GM18520 (cell line): Measurements from ENCODE around the gene CYP2A6.
"Not testable (repeated sequence)": the region's sequence is repeated elsewhere in the genome, so short reads cannot be mapped to it uniquely, and the experiment has no call there.

Experiments
- ATAC-seq: cut with Tn5 transposase; IDR thresholded peaks from one replicate; pipeline ENCODE4 v1.9.1; 2021; ENCODE audit not compliant: unreplicated experiment

Gene CYP2A6

GRCh38 chr19:40852467-40853152 lies 2.4 kb upstream of the CYP2A6 start:
- not testable (repeated sequence) for ATAC-seq

GRCh38 chr19:40846722-40847121 lies 3.5 kb downstream of the CYP2A6 start:
- not testable (repeated sequence) for ATAC-seq

- not testable (repeated sequence) for ATAC-seq
Measured at GRCh38 chr19:40843653-40844052, 6.6 kb downstream of the CYP2A6 start.

GRCh38 chr19:40842997-40843652 lies 7.1 kb downstream of the CYP2A6 start:
- ATAC-seq, result not testable (repeated sequence)

GRCh38 chr19:40842012-40842411 lies 8.2 kb downstream of the CYP2A6 start:
- ATAC-seq, result not testable (repeated sequence)

- ATAC-seq, result not testable (repeated sequence)
Measured at GRCh38 chr19:40838477-40838876, 11.8 kb downstream of the CYP2A6 start.

- no peak for ATAC-seq
Measured at GRCh38 chr19:40836754-40837429, 13.4 kb downstream of the CYP2A6 start.

GRCh38 chr19:40833728-40834533 lies 16.3 kb downstream of the CYP2A6 start:
- ATAC-seq, result not testable (repeated sequence)

- ATAC-seq, result not testable (repeated sequence)
Measured at GRCh38 chr19:40832431-40832790, 17.8 kb downstream of the CYP2A6 start.

GRCh38 chr19:40831502-40832430 lies 18.5 kb downstream of the CYP2A6 start:
- no peak for ATAC-seq

- ATAC-seq, result not testable (repeated sequence)
Measured at GRCh38 chr19:40830741-40831140, 19.5 kb downstream of the CYP2A6 start.

- ATAC-seq, result no peak
Measured at GRCh38 chr19:40829205-40829604, 21.0 kb downstream of the CYP2A6 start.

- no peak for ATAC-seq
Measured at GRCh38 chr19:40827386-40828247, 22.6 kb downstream of the CYP2A6 start.

- ATAC-seq, result not testable (repeated sequence)
Measured at GRCh38 chr19:40826699-40827385, 23.4 kb downstream of the CYP2A6 start.

- ATAC-seq, result not testable (repeated sequence)
Measured at GRCh38 chr19:40826312-40826698, 23.9 kb downstream of the CYP2A6 start.

GRCh38 chr19:40825460-40826095 lies 24.7 kb downstream of the CYP2A6 start:
- ATAC-seq, result not testable (repeated sequence)

GRCh38 chr19:40824916-40825315 lies 25.3 kb downstream of the CYP2A6 start:
- not testable (repeated sequence) for ATAC-seq
